Activated CD4-positive, alpha-beta T cell treated with anti-CD3 and anti-CD28 coated beads, Interleukin-2, Interleukin-6, amounts not matched to agents 100 ng/mL and 50 ng/mL, durations not matched to agents 16 hours and 8 hours (primary cell): ENCODE results near the gene CHD5.

Experiments used
- DNase-seq: peaks from one replicate; pipeline ENCODE4 v3.0.0-alpha.2; 2020

CHD5 gene

DNA sequence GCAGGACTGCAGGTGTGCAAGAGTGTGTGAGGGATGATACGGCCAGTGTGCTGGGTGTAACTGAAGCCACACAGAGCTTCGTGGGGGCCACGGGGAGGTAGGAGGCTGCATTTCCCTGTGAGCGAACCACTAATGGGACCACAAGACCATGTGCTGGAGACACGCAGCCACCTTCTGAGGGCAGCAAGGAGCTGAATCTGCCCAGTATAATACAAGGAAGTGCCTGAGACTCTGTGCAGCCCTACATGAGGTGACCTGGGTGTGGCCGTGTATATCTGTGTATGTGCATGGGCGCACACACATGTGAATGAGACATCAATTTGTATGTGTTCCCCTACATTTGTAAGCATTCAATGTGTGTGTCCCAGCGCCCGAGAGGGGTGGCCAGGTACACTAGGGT is 50.8 kb downstream of the CHD5 start:
- DNase-seq, result no peak

DNA sequence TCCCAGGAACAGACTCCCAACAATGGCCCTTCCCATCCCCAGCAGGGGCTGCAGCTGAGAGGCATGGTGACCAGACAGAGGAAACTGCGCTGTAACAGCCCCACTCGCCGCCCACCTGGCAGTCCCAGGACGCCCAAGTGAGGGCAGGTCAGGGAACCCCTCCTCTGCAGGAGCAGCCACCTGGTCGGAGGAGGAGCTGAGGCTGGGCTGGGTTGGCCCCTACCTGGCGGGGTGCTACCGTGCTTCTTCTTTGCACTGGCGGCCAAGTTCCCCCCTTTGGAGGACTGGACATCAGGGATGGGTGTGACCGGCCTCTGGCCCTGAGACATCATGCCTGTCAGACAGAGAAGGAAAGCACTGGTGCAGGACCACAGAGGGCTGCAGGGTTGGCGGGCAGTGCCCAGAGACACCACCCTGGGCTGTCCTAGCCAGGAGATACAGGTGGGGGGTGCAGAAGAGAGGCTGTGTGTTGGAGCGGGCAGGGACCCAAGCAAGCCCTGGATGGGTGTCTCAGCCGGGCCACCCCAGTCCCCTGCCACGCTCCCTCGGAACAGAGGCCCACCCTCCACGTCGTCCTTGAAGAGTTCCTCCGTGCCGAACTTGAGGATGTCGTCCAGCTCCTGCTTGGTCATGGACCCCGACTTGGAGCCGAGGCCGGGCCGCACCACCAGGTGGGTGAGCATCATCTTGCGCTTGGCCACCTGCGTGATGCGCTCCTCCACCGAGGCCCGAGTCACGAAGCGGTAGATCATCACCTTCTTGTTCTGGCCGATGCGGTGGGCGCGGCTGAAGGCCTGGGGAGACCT is 51.6 kb downstream of the CHD5 start:
- DNase-seq, result no peak

DNA sequence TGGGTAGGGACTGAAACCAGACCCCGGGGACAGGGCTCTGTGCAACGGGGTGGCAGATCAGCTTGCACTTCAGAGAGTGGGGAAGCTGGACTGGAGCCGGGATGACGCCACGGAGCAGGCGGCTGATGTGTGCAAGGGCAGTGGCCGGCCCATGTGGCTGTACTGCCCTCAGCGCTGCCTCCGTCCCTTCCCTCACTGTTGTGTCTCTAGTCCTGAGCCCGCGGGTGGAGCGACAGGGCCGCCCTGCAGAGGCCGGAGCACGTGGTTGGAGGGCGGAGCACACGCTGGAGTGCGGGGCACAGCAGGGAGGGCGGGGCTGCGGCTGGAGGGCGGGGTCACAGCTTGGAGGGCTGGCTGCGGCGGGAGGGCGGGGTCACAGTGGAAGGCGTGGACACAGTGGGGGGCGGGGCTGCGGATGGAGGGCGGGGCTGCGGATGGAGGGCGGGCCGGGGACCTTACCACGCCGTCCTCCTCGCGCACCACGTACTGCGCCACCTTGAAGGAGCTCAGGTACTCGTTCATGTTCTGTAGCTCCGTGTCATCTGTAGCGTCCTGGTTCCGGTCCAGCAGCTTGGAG is 52.4 kb downstream of the CHD5 start:
- DNase-seq, result peak; percentile 82

DNA sequence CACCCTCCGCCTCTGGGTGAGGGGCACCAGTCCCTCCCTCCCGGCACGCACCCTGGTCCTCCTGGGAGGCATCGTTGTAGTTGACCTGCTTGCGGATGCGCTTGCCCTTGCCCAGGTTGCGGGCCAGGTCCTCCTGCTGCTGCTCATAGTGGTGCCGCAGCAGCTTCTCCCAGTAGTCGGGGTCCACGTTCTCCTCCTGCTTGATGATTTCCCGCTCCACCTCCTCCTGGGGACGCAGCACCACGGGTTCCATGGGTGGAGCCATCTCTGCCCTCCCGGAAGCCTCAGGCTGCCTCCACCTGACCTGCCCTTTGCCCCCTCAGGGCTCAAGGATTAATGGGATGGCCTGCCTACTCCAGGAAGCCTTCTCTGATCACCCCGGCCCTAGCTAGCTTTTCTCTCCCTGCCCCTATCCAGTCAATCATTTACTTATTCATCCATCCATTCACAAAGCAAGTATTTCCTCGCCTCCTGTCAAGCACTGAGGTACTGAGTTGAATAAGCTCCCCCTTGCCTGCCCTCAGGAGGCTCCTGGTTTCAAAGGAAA is 53.5 kb downstream of the CHD5 start:
- no peak for DNase-seq

DNA sequence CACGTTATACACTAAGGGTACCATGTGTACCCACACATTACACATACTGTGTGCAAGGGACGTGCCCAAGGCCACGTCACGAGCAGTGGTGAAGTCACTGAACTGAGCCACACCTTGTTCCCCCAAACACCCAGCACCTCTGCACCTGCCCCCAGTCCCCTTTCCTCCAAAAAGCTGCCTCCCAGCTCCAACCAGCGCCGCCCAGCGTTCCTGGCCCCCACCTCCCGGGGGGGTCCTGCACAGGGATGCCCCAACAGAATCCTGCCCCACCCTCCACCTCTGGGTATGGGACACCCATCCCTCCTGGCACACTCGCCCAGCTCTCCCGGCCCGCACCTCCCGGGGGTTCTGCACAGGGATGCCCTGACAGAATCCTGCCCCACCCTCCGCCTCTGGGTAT is 54.1 kb downstream of the CHD5 start:
- DNase-seq, result no peak

DNA sequence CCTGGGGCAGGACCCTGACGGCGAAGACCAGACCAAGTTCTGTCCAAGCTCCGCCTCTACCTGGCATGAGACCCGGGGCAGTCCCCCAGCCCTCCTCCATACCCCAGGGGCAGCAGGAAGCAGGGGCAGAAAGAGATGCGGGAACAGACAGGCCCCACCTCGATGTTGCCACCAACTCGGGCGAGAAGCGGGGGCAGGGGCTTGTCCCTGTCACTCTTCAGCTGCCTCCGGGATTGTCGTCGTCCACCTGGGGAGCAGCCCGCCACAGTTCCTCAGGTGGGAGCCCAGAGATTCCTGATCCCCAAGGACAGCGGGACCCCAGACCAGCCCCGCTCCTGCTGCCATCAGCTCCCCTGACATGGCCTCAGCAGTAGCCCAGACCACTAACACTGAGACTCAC is 54.8 kb downstream of the CHD5 start:
- DNase-seq, result no peak

- DNase-seq, result no peak
Measured at GRCh38 chr1:6124746-6125365, 55.3 kb downstream of the CHD5 start.

DNA sequence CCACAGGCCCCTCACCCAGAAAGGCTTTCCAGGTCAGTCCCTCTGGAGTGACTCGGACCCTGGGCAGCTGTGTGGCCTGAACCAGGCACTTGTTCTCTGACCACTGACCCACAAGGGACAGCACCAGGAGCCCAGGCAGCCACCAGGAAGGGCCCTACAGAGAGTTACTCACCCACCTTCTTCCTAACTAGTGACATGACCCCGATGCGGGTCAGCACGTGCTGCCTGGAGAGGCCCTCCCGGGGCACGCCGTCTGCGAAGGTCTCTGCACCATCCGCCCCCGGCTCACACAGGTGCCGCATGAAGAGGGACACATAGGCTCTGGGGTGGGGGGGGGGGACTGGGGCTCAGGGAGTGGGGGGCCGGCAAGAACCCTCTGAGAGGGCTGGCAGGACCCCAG is 55.8 kb downstream of the CHD5 start:
- no peak for DNase-seq

DNA sequence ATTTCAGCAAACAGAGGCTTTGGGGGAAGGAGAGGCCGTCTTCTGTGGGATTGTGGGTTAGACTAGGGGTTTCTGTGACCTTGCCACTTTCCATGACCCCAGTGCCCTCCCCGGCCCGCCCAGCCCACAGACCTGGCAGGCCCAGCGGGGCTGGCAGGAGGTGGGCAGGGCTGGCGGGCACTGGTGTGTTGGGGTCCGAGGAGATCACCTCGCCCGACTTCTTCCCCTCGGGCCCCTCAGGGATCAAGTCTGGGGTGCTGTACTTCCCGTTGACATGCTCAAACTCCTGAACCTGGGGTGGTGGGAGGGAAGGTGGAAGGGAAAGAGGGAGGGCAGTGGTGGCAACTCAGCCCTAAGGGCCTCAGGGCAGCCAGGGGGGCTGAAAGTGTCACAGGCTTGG is 56.3 kb downstream of the CHD5 start:
- no peak for DNase-seq

GRCh38 chr1:6123083-6123482 is 57.0 kb downstream of the CHD5 start:
- no peak for DNase-seq

- no peak for DNase-seq
Measured at GRCh38 chr1:6121651-6122370, 58.3 kb downstream of the CHD5 start.

DNA sequence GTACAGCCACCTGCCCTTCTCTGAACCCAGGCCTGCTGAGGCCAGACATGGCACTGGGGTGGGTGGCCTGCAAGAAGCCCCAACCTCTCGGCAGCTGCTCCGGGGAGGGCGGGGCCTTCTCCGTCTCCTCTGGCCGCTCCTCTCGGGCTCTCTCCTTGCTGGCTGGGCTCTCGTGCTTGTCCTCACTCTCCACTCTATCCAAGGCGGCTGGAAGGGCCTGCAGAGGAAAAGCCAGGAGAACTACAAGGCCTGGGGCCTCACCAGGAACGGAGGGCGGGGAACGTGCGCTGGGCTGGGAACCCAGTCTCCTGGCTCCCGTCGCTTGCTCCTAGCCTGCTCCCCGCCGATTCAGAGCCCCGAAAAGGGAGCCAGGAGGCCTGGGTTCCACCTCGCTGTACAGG is 59.1 kb downstream of the CHD5 start:
- no peak for DNase-seq

DNA sequence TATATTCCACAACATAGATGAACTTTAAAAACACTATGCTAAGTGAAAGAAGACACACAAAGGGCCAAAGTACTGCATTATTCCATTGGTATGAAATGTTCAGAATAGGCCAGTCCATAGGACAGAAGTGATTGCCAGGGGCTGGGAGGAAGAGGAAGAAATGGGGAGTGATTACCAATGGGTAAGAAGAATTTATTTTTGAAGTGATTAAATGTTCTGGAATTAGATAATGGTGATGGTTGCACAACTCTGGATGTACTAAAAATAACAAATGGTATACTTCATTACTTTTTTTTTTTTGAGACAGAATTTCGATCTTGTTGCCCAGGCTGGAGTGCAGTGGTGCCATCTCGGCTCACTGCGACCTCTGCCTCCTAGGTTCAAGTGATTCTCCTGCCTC is 61.7 kb downstream of the CHD5 start:
- no peak for DNase-seq

GRCh38 chr1:6117624-6118023 is 62.5 kb downstream of the CHD5 start:
- DNase-seq, result no peak

DNA sequence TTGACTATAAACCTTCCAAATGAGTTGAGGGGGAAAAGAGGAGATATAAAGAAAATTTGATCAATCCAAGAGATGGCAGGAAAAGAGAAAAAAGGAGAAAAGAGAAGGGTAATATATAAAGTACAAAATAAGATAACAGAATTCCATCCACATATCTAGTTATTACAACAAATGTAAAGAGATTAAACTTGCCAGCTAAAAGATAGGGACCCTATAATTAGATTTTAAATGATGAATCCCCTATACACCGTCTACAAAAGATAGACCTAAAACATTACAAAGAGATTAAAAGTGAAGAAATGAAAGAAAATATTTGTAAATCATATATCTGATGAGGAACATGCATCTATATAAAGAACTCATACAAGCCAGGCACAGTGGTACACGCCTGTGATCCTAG is 63.1 kb downstream of the CHD5 start:
- no peak for DNase-seq

- DNase-seq, result no peak
Measured at GRCh38 chr1:6116137-6116536, 64.0 kb downstream of the CHD5 start.

DNA sequence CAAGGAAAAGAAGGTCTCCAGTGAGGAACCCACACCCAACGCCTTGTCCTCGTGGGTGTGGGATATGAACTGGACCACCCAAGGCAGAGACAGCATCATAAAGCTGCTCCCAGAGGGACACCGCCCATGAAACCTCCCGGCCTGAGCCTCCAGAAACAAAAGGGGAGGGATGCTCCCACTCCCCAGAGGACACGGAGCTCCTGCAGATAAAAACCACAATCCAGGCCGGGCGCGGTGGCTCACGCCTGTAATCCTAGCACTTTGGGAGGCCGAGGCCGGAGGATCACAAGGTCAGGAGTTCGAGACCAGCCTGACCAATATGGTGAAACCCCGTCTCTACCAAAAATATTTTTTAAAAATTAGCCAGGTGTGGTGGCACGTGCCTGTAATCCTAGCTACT is 66.4 kb downstream of the CHD5 start:
- no peak for DNase-seq

DNA sequence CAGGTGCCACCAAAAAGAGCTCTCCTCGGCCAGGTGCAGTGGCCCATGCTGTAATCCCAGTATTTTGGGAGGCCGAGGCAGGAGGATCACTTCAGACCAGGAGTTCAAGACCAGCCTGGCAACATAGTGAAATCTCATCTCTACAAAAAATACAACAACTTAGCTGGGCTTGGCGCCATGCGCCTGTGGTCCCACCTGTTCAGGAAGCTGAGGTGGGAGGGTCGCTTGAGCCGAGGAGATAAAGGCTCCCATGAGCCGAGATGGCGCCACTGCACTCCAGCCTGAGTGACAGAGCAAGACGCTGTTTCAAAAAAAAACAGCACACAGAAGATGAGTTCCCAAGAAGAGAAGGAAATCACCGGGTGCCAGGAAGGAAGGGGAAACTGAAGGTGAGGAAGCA is 67.0 kb downstream of the CHD5 start:
- no peak for DNase-seq

GRCh38 chr1:6112690-6113005 is 67.5 kb downstream of the CHD5 start:
- DNase-seq, result no peak

DNA sequence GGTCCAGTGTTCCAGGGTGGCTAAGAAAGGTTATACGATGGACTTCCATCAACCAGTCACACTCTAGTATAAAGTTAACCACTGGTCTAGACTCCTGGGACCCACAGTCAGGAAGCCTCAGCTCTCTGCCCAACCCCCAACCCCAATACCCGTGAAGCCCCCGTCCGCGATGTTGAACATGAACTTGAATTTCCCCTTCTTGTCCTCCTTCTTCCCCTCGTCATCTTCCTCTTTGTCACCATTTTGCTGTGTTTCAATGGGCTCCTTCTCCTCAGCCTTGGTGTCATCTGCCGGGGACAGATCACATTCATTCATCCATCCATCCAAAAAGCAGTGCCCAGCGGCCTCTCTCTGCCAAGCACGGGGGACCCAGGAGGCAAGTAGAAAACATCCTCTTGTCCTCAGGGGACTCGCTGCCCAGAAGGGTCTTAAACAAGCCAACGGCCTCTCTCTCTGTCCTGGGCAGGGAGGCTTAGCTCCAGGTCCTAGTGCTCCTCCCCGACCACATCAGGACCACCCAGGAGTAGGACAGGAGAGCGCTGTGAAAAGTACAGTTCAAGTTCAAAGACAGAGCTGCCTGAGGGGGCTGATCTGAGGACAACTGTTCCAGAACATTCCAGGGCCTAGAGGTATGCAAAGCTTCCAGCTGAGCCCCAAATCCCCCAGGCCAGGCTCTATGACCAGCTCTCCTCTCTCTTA is 68.0 kb downstream of the CHD5 start:
- DNase-seq, result no peak

DNA sequence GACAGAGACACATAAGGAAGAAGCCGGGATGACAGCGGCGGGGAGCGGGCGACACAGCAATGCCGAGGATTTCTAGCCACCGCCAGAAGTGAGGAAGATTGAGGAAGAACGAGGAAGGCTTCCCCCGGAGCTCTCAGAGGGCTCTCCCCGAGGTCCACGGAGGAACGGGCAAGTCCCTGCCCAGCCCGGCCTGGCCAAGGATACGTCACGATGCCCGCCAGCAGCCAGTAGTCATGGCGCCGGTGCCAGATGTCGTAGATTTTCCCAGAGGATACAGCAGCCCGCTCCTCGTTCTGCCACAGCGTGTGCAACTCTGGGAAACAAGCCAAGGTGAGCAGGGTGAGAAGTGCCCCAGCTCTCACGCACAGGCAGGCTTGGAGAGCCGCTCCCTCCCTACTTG is 68.5 kb downstream of the CHD5 start:
- DNase-seq, result no peak

- no peak for DNase-seq
Measured at GRCh38 chr1:6110326-6110725, 69.8 kb downstream of the CHD5 start.

DNA sequence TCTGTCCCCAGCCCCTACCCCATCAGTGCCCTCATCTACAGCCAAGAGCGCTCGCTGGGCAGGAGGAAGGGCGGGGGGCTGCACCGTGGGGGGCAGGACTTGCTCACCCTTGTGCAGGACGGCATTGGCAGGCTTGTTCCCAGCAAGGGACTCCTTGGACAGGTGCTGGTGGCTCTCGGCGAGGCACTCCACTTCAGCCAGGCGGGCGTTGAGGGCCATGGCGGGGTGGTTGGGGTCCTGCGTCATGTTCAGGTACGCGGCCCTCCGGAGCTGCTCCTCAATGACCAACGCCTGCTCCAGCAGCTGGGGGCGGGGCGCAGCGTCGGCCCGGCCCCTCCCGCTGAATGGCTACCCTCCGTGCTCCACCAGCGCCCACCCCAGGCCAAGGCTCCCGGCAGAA is 70.4 kb downstream of the CHD5 start:
- no peak for DNase-seq
